HG03025 (cell line): ENCODE results near the gene ARHGAP42.
A peak's percentile ranks its signal among the peaks of the same experiment; 100 is the strongest.

Source experiments
- ATAC-seq: cut with Tn5 transposase; IDR thresholded peaks from one replicate; pipeline ENCODE4 v1.9.1; 2021; ENCODE audit warnings: mild to moderate bottlenecking, moderate library complexity; ENCODE audit not compliant: unreplicated experiment, low FRiP score

The ARHGAP42 gene

DNA sequence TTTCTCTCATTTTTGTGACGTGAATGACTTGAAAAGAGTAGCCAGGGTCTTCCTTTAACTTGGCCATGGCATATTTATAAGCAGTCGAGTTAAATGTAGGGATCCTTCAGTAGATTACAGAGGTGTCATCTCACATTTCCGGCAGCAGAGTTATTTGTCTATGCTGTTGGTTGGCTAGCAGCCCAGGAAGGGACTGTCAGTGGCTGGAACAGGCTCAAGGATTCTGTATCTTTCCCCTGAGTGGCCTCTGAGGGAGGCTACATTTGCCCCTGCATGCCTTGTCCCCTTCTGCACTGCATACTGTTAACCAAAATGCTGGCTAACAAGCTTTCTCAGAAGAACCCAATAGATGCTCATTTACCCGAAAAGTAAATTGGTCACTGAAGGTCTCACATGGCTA, 254.9 kb downstream of the ARHGAP42 start:
- ATAC-seq = no peak

DNA sequence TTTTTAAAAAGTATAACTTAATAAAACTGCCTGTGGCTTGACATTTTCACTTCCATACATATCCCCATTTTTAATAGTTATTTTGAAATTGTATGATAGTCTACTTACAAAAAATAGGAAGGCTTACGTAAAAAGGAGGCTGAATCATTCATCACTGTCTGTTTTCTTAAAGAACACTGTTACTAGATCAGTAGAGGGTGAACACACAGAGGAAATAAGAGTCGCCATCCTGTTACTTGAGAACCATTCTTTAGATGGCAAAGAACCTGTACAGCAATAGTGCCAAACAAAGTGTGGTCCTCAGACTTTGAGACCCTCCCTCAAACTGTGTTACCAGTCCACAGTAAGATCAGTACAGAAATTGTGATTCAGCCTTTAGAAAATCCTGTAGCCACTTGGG, 261.8 kb downstream of the ARHGAP42 start:
- no peak for ATAC-seq

DNA sequence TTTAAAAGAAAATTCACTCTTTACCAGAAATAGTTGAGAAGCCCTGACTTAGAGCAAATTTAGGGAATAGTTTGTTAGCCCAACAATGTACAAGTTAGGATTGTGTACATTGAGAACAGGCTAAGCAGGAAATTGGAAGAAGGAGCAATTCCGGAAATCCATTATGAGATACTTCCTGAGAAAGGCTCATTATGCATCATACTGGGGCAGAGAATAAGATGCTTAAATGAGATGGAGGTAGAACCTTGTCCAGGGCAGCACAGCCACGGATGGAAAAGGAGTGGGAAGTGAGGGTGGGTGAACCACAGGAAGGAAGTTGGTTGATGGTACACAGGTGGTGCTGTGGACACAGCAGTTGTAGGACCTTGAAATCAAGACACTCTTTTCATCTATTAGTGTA, 262.4 kb downstream of the ARHGAP42 start:
- ATAC-seq = no peak

DNA sequence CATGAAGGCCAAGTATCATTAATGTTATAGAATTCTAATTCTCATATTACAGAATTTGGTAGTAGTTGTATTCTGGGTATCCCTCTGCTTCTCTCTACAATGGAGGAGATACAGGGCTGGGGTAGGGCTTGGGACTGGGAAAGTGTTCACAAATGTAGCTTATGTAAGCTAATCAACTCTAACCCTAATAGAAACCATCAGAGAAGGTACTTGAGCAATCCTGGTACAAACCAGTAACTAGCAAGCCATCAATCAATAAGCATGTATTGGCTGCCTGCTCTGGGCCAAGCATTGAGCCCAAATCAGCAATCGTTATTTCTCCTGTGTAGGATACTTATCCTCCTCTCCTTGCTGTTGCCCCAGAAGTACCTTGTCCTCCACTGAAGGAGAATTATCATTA, 268.2 kb downstream of the ARHGAP42 start:
- no peak for ATAC-seq

DNA sequence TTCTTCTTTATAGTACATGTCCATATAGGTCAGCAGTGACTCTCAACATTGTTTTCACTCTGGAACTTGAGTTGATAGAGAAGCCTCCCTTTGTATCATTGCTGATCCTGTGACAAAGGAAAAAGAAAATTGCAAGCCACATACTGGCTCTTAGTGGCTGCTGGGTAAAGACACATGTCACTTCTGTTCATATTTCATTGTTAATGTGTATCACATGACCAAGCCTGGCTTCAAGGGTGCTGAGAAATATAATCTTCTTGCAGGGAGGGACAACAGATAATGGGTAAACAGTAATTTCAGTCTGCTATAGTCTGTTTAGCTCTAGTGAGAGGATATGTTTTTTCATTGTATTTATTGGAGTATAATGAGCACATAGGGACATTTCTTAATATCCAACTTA, 269.3 kb downstream of the ARHGAP42 start:
- no peak for ATAC-seq

DNA sequence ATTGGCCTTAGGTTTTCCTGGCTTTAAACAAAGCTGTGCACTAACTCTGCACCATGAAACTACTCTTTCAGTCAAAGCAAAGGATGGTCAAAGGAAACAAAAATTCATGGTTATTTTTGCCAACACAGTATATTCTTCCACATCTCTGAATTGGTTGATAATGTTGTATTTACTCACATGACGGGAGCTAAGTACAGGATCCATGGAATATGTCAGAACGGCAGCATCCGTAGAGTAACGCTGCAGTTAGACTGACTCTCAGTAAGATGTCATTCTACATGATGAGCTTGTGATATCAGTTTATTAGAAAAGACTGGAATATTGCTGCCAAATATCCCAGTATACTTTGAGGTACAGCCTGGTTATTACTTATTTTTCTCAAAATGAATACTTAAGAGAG, 270.4 kb downstream of the ARHGAP42 start:
- ATAC-seq = no peak

DNA sequence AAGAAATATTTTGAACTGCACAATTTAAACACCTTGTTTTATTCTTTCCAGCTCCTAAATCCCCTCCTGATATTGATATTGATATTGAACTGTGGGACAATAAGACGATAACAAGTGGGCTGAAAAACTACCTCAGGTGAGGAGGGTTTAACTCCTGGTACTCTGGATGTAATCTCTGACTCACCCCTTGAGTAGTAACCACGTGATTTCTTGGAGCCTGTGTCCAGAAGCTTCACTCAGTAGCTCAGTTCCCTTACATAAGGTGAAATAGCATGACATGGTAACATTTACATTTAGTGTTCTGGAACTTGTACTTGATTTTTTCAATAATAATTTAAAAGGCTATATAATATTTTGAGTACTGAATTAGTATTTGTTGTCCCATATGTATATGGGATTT, 274.5 kb downstream of the ARHGAP42 start:
- ATAC-seq = no peak

DNA sequence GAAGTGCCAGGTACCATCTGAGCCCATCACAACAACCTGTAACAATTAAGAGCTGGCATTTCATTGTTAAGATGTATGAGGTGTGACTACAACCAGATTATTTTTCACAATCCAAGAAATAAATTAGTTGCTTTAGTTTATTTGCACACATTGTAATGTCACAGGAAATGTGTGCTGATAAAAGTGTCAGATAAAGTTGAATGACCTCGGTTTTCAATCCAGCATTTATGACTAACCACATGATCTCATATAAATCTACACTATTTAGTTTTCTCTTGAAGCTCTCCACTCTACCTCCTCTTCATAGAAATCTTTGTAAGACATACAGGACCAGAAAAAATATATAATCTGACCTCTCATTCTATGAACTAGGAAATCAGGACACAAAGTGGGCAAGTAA, 276.3 kb downstream of the ARHGAP42 start:
- no peak for ATAC-seq

DNA sequence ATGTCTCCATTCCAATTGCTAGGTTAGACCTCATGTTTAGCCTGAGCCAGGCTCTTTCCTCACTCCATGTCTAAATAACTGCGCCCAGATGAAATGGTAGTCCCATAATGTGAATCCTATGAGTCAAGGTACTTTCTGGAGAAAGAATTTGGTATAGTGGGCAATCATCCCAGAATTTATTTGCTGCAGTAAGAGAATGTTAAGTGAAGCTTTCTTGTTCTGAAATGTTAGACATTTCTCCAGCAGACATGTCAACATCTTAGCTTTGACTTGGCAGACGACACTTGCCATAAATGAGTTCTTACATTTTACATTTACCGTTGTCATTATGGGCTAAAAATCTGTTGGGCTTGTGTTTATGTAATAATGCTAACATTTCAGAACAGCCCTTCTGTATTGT, 277.3 kb downstream of the ARHGAP42 start:
- ATAC-seq = no peak

DNA sequence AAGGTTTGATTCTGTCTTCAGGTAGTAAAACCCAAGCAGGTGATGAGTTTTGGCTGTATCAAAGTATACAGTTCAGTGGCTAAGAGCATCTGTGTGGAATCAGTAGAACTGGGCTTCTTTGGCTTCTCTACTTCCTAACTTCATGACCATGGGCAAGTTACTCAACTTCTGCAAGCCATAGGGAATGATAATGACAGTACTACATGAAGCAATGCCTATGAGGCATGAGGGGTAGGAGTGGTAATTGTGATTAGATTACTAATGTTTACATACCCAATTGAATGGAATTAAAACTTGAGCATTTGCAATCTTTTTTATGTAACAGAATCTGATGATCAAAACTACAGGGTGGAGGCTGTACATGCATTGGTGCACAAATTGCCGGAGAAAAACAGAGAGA, 278.3 kb downstream of the ARHGAP42 start:
- no peak for ATAC-seq

DNA sequence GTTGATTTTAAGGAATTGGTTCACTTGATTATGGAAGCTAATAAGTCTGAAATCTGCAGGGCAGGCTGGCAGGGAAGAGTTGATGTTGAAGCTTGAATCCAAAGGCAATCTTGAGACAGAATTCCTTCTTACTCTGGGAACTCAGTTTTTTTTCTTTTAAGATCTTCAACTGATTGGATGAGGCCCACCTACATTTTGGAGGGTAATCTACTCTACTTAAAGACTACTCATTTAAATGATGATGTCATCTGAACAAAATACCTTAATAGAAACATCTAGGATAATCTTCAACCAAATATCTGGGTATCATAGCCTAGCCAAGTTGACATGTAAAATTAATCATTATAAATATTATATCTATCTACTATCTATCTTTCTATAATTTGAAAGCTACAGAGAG, 279.3 kb downstream of the ARHGAP42 start:
- ATAC-seq = no peak

DNA sequence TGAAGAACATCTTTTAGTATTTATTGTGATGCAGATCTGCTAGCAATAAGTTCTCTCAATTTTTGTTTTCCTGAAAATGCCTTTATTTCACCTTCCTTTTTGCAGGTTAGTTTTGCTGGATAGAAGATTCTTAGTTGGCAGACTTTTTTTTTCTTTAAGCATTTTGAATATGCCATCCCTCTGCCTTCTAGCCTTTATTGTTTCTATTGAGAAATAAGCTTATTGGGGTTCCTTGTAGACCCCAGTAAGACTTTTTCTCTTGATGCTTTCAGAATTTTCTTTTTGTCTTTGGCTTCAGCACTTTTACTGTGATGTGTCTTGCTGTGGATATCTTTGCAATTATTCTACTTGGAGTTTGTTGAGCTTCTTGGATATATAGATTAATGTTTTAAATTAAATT, 281.9 kb downstream of the ARHGAP42 start:
- no peak for ATAC-seq

DNA sequence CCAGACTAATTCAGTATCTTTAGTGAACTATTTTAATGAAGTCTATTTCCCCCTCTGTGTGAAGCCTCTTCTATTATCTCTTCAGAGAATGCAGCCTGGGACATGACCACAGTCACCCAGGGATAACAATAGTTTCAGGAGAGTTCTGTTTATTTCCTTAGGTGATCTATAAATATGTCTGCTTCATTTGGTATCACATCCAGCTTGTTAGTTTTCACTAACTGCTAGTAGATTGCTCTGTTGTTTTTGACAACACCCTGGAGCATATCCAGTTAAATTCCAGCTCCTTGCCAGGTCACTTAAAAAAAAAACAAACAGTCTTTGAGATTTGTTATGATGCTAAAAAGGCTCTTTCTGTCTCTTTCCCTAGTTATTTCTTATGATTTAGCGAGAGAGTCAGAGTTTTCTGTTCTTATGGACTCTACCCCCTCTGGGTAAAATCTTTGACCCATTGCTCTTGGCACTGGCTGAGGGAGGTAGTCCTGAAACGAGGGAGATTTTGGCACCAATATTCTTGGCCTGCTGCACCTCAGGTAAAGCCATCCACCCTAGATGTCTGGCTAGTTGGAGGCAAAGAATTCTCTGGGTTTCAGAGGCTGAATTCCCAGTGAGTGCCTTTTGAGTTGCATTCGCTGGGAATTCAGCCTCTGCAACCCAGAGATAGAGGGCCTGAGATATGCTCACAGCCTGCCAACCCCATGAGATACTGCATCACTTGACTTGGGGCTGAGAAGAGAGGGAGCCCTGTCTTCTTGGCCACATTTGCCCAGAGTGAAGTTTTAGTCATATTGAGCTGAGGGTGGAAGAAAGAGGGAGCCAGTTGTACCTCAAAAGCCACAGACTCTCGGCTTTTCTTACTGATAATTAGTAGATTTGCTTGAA, 283.4 kb downstream of the ARHGAP42 start:
- no peak for ATAC-seq

DNA sequence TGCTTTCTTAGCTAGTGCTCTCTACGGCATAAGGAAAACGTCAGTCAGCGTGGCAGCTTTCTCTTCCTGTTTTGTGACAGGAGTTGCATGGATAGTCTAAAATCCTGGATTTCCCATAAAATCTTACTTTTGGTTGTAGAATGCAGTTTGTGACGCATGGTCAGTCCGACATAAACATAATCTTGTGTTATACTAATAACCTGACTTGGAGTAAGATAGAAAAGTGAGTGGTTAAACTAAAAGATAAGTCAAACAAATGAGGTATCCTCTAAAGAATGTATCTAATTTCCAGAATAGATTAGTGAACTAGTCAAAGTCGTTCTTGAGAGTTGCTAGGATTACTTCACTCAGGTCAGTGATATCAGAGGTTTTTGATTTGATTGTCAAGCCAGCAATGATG, 285.0 kb downstream of the ARHGAP42 start:
- no peak for ATAC-seq

DNA sequence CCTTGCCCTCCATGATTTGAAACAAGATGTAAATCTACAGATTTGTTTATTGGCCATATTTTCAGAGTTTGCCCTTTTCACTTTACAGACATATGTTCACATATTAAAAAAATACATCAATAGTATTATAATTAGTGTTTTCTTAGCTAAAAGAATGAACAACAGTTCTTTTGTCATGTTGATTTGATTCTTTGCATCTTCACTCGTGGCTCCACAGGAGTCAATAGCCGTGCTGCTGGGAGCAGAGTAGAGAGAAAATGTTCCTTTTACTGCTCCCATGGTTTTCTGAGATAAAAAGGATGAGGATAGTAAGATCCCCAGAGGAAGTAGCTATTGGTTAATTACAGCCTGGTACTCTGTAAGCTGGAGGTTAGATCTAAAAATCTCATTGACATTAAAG, 291.4 kb downstream of the ARHGAP42 start:
- ATAC-seq = no peak

DNA sequence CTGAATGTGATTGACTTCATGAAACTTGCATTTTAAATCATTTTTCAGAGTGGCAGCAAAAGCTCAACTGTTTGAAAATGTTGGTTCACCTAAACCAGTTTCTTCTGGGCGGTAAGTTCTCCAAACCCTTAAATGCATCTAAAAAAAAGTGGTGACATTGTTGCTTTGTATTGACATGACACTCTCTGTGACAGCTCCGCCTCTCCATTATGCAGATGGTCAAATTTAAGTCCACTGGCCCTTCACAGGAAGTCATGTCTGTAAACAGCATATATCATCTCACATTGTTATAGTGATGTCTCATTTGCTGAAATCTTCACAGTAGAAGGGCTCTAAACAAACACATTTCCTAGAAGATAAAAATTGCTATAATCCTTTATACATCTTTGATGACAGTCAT, 291.9 kb downstream of the ARHGAP42 start:
- no peak for ATAC-seq

DNA sequence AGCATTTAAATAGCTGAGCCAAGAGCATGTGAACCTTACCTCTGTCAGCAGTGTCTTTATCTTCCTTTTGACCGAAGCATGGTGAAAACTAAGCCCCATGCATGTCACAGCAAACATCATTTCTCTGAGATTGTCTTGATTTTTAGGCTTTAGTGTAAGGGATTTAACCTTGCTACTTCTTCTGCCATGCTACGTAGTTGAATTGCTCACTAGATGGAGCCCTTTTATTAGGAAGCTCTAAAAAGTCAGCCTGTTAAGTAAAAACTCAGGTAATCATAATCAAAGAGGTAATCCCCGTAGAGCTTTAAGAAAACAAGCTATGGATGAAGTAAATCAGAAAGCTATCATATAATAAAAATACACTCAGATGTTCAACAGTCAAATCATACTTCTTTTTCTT, 293.1 kb downstream of the ARHGAP42 start:
- no peak for ATAC-seq

DNA sequence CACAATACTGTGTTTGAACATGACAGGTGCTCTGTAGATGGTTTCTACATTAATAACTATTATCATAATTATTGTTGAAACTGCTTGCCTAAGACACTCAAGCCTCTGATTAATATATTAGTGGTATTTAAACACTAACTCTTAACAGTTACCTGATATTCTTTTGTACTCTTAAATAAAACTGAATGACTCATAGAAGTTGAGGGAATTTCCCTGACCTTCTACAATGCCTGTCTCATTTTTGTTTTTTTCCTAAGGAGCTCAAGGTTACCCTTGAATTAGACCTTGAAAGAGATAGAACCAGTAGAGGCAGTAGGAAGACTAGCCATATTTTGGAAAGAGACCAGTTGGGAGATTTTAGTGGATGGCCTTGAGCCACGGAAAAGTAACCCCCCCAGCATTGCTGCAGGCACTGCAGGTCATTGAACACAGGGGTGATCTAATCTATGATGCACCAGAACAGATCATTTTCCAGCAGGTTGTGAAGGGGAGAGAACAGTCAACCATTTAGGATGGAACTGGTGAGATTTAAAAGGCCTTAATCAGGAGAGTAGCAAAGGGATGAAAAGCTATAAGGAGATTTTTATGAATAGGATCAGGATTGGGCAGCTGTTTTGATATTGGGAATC, 294.2 kb downstream of the ARHGAP42 start:
- no peak for ATAC-seq

DNA sequence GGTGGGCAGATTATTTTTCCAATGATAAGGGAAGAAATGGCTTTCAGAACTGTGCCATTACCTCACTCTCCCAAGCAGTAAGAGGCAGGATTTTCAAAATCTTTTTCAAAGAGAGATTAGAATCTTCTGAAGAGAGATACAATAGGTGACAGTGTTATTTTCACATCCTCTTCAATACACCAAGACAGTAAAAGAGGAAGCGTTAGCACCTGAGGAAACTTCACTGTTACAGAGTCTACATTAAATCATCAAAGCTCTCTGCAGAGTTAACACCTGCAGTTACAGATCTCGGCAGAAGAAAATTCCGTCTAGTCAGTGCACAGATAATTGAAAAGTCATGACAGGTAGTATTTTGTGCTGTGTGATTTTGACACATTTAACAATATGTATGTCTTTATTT, 297.6 kb downstream of the ARHGAP42 start:
- ATAC-seq = peak; percentile 96

DNA sequence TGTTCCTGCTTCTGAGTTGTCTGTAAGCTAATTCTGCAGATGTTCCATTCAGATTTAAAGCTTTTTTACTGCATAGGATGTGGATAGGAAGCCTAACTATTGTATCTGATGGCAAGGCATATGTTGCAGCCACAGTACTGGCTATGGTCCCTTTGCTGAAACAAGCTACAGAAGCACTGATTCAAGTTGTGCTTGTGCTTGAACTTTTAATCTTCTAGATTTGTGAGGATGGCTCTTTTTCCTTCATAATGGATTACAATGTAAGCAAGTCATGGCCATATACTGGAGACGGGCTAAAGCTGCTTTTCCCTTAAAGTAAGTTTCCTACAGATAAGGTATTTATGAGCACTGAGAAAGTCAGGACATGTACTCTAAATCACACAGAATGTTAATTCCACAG, 303.8 kb downstream of the ARHGAP42 start:
- no peak for ATAC-seq

DNA sequence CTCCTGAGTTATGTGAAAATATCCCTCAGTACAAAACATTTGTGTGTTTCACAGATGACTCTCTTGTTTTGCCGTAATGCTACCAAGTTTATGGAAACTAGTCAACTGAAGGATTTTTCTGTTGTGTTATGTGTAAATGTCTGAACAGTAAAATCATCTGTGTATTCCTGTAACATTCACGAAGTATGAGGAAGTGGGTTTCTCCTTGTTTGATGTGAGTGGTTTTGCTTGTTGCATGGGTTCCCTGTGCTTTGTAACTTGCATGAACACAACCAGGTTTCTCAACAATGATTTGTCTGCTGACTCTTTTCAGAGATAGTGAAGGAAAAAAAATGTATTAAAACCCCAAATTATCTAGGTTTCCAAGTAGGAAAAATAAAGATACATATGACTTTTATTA, 304.5 kb downstream of the ARHGAP42 start:
- no peak for ATAC-seq

DNA sequence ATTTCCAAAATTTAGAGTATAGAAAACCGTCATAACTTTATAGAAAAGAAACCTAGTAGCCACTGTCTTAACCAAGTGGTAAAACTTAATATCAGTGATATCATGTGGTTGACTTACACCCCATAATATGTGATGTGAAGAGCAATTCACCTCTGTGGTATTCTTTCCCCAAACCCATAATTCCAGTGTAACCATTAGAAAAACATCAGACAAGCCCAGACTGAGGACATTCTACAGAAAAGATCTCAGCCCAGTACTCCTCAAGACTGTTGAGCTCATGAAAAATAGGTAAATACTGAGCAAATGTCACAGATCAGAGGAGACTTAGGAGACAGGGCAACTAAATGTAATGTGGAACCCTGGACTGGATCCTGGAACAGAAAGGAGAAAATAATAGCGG, 307.9 kb downstream of the ARHGAP42 start:
- no peak for ATAC-seq
